NCI-H1092 treated with DMSO at 0.1 percent for 48 hours (cell line): Measurements from ENCODE around the gene PTH.

ENCODE experiments used
- DNase-seq: peaks from one replicate; lab custom pipeline; 2025; lab: John Stamatoyannopoulos, UW

PTH gene

GRCh38 chr11:13495929-13496328 is at the start of gene PTH:
TSS of gene PTH (minus strand) at chr11:13495997. CDS start at chr11:13492855, 3,142 bp downstream.
- no peak for DNase-seq

- DNase-seq, result no peak
Measured at GRCh38 chr11:13538044-13538443, 42.2 kb upstream of the PTH start.

GRCh38 chr11:13535819-13536218 is 40.0 kb upstream of the PTH start:
- no peak for DNase-seq

- no peak for DNase-seq
Measured at GRCh38 chr11:13534358-13534757, 38.6 kb upstream of the PTH start.

GRCh38 chr11:13525257-13525656 is 29.5 kb upstream of the PTH start:
- DNase-seq, result no peak

- no peak for DNase-seq
Measured at GRCh38 chr11:13503393-13503792, 7.6 kb upstream of the PTH start.

DNA sequence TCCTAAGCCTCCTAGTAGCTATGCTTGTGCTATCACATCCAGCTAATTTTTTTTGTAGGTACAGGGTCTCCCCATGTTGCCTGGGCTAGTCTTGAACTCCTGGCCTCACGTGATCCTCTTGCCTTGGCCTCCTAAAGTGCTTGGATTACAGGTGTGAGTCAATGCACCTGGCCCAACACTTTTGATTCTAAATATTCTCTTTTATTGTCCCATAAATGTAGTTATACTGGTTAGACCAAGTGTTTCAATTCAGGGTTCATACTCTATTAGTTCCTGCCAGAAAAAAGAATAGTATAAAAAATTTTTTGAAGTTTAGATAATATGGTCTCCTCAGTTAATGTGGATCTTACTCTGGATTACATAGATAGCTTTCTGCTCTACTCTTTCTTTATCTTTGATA is 6.7 kb upstream of the PTH start:
- DNase-seq, result no peak

GRCh38 chr11:13494051-13494450 is 1.7 kb downstream of the PTH start:
- DNase-seq, result no peak

DNA sequence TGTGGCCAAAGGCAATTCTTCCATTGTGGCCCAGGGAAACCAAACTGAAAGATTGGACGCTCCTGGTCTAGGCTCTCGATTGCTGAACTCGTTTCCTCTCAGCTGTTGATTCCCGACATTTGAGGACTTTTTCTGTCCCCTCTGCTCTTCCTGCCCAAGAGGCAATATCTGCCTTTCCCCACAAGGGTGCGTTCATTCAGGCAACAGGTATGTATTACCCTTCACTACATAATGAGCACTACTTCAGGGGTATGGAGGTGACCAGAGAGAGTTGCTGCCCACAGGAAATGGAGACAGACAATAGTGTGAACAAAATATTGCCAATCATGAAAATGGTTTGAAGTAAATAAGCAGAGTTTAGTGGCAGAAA is 8.2 kb downstream of the PTH start:
- no peak for DNase-seq

DNA sequence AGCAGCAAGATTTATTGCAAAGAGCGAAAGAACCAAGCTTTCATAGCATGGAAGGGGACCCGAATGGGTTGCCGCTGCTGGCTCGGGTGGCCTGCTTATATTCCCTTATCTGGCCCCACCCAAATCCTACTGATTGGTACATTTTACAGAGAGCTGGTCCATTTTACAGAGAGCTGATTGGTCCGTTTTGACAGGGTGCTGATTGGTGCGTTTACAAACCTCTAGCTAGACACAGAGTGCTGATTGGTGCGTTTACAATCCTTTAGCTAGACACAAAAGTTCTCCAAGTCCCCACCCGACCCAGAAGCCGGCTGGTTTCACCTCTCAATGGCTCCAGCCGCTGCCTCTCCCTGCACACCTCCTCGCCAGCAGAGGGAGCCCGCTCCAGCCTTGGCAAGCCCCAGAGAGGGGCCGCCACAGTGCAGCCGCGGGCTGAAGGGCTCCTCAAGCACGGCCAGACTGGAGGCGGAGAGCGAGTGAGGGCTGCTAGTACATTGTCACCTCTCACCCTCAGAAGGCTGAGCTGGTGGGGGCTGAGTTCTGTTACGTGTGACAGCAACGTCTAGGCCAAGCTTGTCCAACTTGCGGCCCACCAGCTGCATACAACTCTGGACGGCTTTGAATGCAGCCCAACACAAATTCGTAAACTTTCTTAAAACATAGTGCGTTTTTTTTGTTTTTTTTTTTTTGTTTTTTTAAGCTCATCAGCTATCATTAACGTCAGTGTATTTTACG is 8.7 kb downstream of the PTH start:
- no peak for DNase-seq

GRCh38 chr11:13480198-13480597 is 15.6 kb downstream of the PTH start:
- DNase-seq, result no peak

DNA sequence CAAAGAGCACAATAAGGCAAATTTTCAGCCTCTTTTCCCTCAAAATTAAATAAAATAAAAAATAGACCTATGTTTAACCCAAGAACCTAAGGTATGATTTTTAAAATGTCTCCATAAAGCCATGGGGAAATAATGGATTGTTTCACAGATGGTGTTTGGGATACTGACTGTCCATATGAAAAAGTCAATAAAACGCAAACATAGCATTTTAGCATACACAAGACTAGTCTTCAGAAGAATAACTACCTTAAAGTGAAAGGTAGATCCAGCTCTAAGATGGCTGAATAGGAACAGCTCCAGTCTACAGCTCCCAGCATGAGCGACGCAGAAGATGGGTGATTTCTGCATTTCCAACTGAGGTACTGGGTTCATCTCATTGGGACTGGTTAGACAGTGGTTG is 16.1 kb downstream of the PTH start:
- DNase-seq, result no peak

- DNase-seq, result no peak
Measured at GRCh38 chr11:13475091-13475490, 20.7 kb downstream of the PTH start.

GRCh38 chr11:13473013-13473722 is 22.6 kb downstream of the PTH start:
- no peak for DNase-seq

DNA sequence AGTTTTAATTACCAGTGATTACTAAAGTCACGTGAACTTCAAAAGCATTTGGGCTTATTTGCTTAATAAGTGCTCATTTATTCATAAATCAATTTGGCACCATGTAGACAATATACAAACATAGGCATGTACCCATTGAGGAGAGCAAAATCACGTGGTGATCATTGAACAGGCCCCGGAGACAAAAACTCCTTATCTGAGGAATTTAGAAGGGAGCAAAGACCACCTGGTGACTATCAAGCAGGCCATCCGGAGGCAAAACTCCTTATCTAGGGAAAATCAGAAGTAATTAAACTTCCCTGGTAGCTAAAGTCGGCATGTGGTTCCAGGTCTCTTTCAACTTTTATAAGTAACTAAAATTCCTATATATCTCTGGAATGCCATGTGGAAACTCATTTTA is 27.0 kb downstream of the PTH start:
- DNase-seq, result no peak

- peak; percentile 55 for DNase-seq
Measured at GRCh38 chr11:13465909-13466371, 29.9 kb downstream of the PTH start.

DNA sequence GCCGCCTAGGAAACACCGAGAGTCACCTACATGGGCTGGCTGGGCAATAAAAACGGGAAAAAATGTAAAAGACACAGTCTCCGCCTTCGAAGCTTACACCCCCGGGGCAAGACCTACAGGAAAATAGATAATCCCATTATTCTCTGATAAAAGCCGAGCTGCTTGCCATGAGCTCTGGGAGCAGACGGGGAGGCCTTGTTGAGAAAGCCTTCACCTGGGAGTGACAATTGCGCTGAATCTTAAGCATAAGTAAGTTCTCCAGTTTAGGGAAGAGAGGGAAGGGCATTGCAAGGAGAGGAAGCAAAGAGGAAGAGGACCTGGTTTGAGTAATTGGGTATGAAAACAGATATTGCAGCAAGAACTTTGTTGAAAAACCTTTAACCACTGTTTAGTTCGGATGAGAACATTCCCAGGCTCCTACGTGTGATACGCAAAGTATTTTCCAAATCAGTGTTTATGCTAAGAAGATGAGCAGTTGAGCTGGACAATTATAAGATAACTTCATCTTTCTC is 32.0 kb downstream of the PTH start:
- DNase-seq, result no peak

GRCh38 chr11:13462901-13463778 is 32.7 kb downstream of the PTH start, which contains the start of gene BTBD10:
TSS of gene BTBD10 (minus strand) at chr11:13463222. CDS start at chr11:13445124, 18,098 bp downstream.
- peak; percentile 94 for DNase-seq

DNA sequence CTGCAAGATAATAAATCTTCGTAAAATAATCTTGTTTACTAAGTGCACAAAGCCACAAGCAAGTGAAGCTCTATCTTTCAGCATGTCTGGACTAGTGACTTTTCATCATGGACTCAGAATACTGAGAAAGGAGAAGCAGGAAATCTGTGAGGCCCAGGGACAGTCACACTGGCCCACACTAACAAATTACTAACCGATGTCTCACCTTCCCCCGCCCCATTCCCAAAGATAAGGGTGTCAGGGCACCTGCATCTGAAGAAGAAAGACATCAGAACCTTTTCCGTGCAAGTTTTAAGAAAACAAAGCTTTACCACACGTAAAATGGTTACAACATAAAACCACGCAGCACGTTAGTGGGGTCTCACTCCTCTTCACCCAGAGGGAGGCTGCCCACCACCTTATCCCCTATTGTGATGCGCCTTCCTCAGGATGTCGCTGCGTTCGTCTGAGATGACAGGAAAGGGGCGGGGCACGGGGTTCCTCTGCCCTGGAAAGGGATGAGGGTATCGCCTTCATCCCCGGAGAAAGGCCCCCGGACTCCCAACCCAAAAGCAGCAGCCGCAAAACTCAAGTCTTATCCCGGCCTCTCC is 33.4 kb downstream of the PTH start:
- DNase-seq, result peak; percentile 59

GRCh38 chr11:13461291-13461690 is 34.5 kb downstream of the PTH start:
- DNase-seq, result no peak

- DNase-seq, result no peak
Measured at GRCh38 chr11:13450832-13451397, 44.9 kb downstream of the PTH start.

GRCh38 chr11:13449522-13449921 is 46.3 kb downstream of the PTH start:
- no peak for DNase-seq
